NCI-H1436 treated with DMSO at 0.1 percent for 48 hours (cell line): Measurements from ENCODE around the gene ZNF273.
"Not testable (repeated sequence)": the region's sequence is repeated elsewhere in the genome, so short reads cannot be mapped to it uniquely, and the experiment has no call there.

Experiments
- DNase-seq: peaks from one replicate; lab custom pipeline; 2025; lab: John Stamatoyannopoulos, UW

The ZNF273 gene

GRCh38 chr7:64888901-64889685 lies 14.0 kb upstream of the ZNF273 start:
- no peak for DNase-seq

DNA sequence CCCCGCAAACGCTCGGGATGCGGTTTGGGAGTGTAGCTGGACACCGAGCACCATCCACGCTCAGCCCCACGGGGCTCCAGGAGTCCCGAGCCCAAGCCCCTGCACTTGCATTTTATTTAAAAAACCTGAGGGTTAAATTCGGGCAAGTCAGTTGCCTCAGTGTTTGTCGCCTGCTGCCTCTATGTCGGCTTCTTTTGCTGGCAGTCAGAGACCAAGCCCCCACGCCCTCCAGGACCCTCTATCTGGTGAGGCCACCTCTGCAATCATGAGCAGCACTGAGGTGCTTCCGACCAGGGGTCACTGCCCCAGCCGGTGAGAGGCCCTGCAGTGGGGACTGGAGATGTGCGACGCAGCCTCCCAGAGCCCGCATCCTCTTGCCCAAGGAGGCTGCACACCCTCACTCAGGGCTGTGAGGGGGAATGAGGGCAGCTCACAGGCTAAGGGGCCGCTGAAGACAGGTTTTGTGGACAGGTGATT lies 13.3 kb upstream of the ZNF273 start:
- DNase-seq, result no peak

DNA sequence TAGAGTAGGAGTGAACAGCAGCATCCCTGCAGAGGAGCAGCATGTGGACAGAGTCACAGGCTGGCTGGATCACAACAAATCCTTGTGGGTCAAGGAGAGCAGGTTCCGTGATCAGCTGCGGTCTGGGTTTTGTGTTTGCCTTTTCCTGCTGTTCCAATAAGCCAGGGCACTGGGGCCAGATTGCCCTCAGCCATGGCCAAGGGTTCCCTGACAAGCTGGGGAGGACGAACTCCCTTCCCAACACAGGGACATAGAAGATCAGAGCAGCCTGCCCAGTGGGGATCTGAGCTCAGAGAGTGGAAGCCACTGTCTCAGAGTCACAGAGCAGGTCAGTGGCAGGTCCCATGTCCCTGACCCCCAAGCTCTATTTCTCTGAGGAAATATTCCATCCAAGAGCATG lies 12.8 kb upstream of the ZNF273 start:
- DNase-seq, result not testable (repeated sequence)

DNA sequence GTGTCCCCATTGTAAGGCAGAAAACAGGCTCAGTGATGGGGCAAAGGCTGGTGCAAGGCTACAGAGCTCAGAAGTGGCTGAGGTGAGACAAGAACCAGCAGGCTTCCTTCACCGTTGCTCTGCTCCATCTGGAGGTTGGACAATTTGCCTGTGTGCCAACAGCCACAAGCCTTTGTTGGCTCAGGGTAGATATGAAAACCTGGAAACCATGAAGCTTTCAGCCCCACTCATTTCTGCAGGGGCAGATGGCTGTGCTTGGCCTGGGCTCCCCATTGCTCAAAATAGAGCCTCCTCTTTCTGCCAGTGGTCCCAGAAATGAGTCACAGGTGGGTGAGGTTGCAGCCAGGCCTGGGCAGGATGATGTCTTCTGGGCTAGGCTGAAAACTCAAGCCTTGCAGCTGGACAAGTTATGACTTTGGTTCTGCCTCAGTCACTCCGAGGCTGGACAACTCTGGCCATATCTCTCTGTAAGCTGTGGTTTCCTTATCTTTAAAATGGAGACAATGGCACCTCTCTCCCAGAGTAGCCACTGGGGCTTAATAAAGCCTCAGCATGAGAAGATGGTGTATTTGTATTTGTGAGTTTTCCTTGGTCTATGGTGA lies 12.2 kb upstream of the ZNF273 start:
- DNase-seq, result no peak

GRCh38 chr7:64891363-64892081 lies 11.6 kb upstream of the ZNF273 start:
- DNase-seq, result not testable (repeated sequence)

GRCh38 chr7:64892116-64892515 lies 11.0 kb upstream of the ZNF273 start:
- no peak for DNase-seq

DNA sequence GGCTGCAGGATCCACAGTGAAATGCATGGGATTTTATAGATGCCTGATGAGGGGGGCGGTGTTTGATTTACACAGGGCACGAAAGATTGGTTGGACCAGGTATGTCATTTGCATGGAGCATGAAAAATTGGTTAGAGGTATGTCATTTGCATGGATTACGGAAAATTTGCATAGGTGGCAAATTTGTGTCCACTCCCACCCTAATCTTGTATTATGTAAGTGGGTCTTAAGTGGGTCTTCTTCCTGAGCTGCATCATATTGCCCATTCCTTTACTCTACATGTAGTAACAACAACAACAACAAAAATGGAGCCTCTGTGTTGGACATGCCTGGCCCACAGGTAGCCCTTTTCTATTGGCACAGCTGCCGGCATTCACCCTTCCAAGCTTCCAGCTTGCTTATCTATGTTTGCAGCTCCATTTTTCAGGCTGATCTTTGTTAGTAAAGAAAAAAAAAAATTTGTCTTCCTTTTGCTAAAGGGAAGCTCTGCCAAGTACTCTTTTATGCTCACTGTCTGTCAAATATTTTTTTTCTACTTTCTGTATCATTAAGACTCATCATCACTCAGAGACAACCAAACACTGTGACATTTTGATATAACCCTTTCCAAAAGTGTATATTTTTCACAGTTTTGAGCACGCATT lies 10.3 kb upstream of the ZNF273 start:
- DNase-seq, result no peak

- no peak for DNase-seq
Observed at GRCh38 chr7:64893401-64893800, 9.7 kb upstream of the ZNF273 start.

DNA sequence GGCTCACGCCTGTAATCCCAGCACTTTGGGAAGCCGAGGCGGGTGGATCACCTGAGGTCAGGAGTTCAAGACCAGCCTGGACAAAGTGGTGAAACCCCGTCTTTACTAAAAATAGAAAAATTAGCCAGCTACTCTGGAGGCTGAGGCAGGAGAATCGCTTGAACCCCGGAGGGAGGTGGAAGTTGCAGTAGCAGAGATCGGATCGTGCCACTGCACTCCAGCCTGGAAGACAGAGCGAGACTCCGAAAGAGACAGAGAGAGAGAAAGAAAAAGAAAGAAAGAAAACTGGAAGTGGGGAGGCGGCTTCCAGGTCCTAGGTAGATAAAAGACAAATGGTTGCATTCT lies 640 bp upstream of the ZNF273 start:
- not testable (repeated sequence) for DNase-seq

DNA sequence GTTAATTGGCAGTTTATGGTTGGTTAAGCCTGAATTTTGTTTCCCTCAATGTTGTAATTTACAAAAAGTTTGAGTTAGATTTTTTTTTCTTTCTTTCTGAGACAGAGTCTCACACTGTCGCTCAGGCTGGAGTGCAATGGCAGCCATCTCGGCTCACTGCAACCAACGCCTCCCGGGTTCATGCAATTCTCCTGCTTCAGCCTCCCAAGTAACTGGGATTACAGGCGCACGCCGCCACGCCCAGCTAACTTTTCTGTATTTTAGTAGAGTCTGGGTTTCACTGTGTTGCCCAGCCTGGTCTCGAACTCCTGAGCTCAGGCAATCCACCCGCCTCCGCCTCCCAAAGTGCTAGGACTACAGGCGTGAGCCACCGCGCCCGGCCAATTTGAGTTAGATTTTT lies 935 bp downstream of the ZNF273 start:
- no peak for DNase-seq

GRCh38 chr7:64905133-64905532 lies 2.1 kb downstream of the ZNF273 start:
- no peak for DNase-seq

DNA sequence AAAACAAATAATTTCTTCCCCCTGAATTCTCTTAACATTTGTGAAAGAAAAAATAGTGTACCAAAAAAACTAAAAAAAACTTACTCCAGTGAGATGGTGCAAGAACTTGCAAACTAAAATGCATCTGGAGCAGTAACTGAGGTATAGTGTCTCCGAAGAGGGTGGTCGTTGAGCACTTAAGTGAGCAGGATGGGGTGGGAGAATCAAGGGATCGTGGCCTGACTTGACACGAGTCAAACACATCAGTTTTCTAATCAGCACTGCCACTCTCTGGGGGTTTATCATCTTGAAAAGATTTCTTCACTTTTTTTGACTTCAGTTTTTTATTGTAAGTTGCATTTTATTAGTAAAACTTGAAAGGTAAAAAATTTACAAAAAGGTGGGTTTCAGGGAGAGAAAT lies 2.5 kb downstream of the ZNF273 start:
- no peak for DNase-seq

GRCh38 chr7:64907641-64908326 lies 4.7 kb downstream of the ZNF273 start:
- DNase-seq, result no peak

- DNase-seq, result no peak
Observed at GRCh38 chr7:64908358-64908757, 5.3 kb downstream of the ZNF273 start.

DNA sequence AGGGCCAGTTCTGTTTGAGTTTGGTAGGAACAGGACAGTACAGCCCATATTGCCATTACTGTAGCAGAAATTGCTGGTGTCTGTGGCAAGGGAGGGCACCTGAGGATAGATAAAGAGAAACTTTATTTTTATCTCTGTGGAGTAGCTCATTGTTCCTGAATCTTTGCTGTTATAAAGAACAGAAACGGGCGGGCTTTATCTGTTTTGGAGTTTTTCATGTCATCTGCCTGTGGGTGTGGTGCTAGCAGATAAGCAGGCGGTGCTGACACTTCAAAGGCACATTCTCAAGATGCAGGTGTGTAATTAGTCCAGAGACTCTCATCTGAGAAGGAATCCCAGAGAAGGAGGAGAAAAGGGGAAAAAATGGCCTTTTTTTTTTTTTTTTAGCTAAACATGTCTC lies 11.5 kb downstream of the ZNF273 start:
- DNase-seq, result no peak

- not testable (repeated sequence) for DNase-seq
Observed at GRCh38 chr7:64915301-64915700, 12.2 kb downstream of the ZNF273 start.

DNA sequence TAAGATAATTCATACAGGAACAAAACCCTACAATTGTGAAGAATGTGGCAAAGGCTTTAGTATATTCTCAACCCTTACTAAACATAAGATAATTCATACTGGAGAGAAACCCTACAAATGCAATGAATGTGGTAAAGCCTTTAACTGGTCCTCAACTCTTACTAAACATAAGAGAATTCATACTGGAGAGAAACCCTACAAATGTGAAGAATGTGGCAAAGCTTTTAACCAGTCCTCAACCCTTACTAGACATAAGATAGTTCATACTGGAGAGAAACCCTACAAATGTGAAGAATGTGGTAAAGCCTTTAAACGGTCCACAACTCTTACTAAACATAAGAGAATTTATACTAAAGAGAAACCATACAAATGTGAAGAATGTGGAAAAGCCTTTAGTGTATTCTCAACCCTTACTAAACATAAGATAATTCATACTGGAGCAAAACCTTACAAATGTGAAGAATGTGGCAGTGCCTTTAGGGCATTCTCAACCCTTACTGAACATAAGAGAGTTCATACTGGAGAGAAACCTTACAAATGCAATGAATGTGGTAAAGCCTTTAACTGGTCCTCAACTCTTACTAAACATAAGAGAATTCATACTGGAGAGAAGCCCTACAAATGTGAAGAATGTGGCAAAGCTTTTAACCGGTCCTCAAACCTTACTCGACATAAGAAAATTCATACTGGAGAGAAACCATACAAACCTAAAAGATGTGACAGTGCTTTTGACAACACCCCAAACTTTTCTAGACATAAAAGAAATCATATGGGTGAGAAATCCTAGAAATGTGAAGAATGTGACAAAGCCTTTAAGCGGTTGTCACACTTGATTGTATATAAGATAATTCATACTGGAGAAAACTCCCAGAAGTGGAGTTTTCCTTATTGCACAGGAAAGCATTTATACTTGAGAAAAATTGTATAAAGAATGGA lies 25.4 kb downstream of the ZNF273 start:
- DNase-seq, result not testable (repeated sequence)

- no peak for DNase-seq
Observed at GRCh38 chr7:64934478-64934877, 31.4 kb downstream of the ZNF273 start.

DNA sequence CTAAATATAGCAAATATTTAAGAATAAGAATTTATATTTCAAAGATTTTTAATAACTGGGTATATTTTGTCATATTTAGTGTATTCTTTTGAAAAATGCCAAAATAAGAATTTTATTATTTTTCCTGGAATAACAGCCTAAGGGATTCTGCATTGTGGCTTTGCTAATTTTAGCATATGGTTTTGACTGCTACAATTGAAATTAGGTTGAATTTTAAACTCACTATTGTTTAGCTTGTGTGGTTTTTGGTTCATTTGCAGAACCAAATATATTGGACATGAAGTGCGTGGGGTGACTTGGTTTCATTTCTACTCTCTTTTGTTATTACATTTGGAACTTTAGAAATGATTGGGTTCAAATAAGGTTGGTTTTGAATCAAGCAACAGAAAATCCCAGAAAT lies 35.5 kb downstream of the ZNF273 start:
- DNase-seq, result no peak

DNA sequence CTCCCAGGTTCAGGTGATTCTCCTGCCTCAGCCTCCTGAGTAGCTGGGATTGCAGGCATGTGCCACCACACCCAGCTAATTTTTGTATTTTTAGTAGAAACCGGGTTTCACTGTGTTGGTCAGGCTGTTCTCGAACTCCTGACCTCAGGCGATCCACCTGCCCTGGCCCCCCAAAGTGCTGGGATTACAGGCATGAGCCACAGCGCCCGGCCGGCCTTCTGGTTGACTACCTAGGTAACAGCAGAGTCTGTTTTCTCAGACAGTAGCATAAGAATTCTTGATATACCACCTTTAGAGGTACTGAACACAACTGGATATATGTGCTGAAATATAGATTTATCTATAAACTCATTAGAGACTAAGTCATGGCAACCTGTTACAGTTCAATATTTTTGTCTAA lies 36.9 kb downstream of the ZNF273 start:
- not testable (repeated sequence) for DNase-seq
